HG03575 (cell line): ENCODE data around the gene CPNE5.

ENCODE experiments used
- ATAC-seq: cut with Tn5 transposase; IDR thresholded peaks from one replicate; pipeline ENCODE4 v1.9.1; 2021; ENCODE audit not compliant: unreplicated experiment, insufficient number of reproducible peaks, low FRiP score; ENCODE audit errors: extremely low read depth

The CPNE5 gene

GRCh38 chr6:36860126-36860525 is 20.9 kb upstream of the CPNE5 start:
- ATAC-seq, result no peak

GRCh38 chr6:36858407-36858981 is 19.2 kb upstream of the CPNE5 start:
- ATAC-seq, result no peak

- no peak for ATAC-seq
These were observed 18.1 kb upstream of the CPNE5 start for GRCh38 chr6:36857325-36857724.

- ATAC-seq, result no peak
These were observed 17.0 kb upstream of the CPNE5 start for GRCh38 chr6:36856277-36856676.

GRCh38 chr6:36855750-36856149 is 16.5 kb upstream of the CPNE5 start:
- no peak for ATAC-seq

GRCh38 chr6:36853325-36853724 is 14.1 kb upstream of the CPNE5 start:
- ATAC-seq, result no peak

GRCh38 chr6:36852481-36853147 is 13.4 kb upstream of the CPNE5 start:
- no peak for ATAC-seq

GRCh38 chr6:36851626-36852025 is 12.4 kb upstream of the CPNE5 start:
- no peak for ATAC-seq

- no peak for ATAC-seq
These were observed 11.9 kb upstream of the CPNE5 start for GRCh38 chr6:36851149-36851614.

GRCh38 chr6:36850021-36850420 is 10.8 kb upstream of the CPNE5 start:
- no peak for ATAC-seq

- ATAC-seq, result no peak
These were observed 9.6 kb upstream of the CPNE5 start for GRCh38 chr6:36848658-36849441.

- no peak for ATAC-seq
These were observed 8.7 kb upstream of the CPNE5 start for GRCh38 chr6:36847991-36848390.

- ATAC-seq, result no peak
These were observed 7.9 kb upstream of the CPNE5 start for GRCh38 chr6:36847152-36847551.

GRCh38 chr6:36845233-36845632 is 6.0 kb upstream of the CPNE5 start:
- ATAC-seq, result no peak

- no peak for ATAC-seq
These were observed 5.3 kb upstream of the CPNE5 start for GRCh38 chr6:36844232-36845170.

- no peak for ATAC-seq
These were observed 3.9 kb upstream of the CPNE5 start for GRCh38 chr6:36843170-36843569.

GRCh38 chr6:36841756-36842155 is 2.5 kb upstream of the CPNE5 start:
- no peak for ATAC-seq

GRCh38 chr6:36840432-36841403 is 1.5 kb upstream of the CPNE5 start:
- no peak for ATAC-seq
